PC-3 (cell line): ENCODE results near the gene ARID5B. TPM values are rescaled to one million over a fixed set of nuclear protein-coding genes. Genes with fewer than 3 reads are reported as not detected.
A peak's percentile ranks its signal among the peaks of the same experiment; 100 is the strongest.

Experiments
- ATAC-seq: fragments of 200-7000 bp; cut with Tn5 transposase; 2 replicates; pipeline ENCODE4 v1.9.1; 2020; ENCODE audit warnings: mild to moderate bottlenecking, moderate library complexity
- BruUV-seq: library from RNA; stranded (reverse); fragments of 400-500 nt; replicated peaks from 2 replicates; lab custom pipeline; 2021; lab: Mats Ljungman, UMichigan
- CTCF ChIA-PET: fragments of 300-600 bp; sonication (Branson Sonifier 250); formaldehyde crosslinking; loops from one replicate; lab custom pipeline; 2022; ENCODE audit warnings: antibody characterized with exemption; lab: Charles Lee
- POLR2A ChIA-PET: fragments of 300-600 bp; sonication (Branson Sonifier 250); formaldehyde crosslinking; loops from one replicate; lab custom pipeline; 2022; ENCODE audit warnings: antibody characterized with exemption; ENCODE audit not compliant: unreplicated experiment; lab: Charles Lee
- DNase-seq: peaks from one replicate; pipeline ENCODE4 v3.0.0-alpha.2; 2015
- H2AFZ ChIP-seq: fragments of 300-600 bp; sonication (generic); 2 replicates; pipeline ENCODE4 v1.6.0; 2016; ENCODE audit warnings: antibody characterized with exemption, low read length
- H3F3A ChIP-seq: fragments of 300-600 bp; sonication (generic); one replicate; pipeline ENCODE4 v1.6.0; 2017; ENCODE audit warnings: antibody characterized with exemption, low read length, control low read depth, mild to moderate bottlenecking; ENCODE audit not compliant: unreplicated experiment
- H3K27ac ChIP-seq: fragments of 300-600 bp; sonication (generic); 2 replicates; pipeline ENCODE4 v1.5.1; 2016; ENCODE audit warnings: mild to moderate bottlenecking, low read length
- H3K27me3 ChIP-seq: fragments of 300-600 bp; sonication (generic); 2 replicates; pipeline ENCODE4 v1.6.1; 2016; ENCODE audit warnings: low read length, mixed read lengths
- H3K36me3 ChIP-seq: fragments of 300-600 bp; sonication (generic); 2 replicates; pipeline ENCODE4 v1.6.1; 2016; ENCODE audit warnings: low read depth, mixed run types, low read length, mixed read lengths
- H3K4me1 ChIP-seq: fragments of 300-600 bp; sonication (generic); 2 replicates; pipeline ENCODE4 v1.5.1; 2016; ENCODE audit warnings: low read length; ENCODE audit not compliant: insufficient read depth
- H3K4me2 ChIP-seq: fragments of 300-600 bp; sonication (generic); 2 replicates; pipeline ENCODE4 v1.6.0; 2016; ENCODE audit warnings: low read length
- H3K4me3 ChIP-seq: fragments of 300-600 bp; sonication (generic); 2 replicates; pipeline ENCODE4 v1.5.1; 2016; ENCODE audit warnings: mild to moderate bottlenecking, low read length, mixed read lengths
- H3K79me2 ChIP-seq: fragments of 300-600 bp; sonication (generic); 2 replicates; pipeline ENCODE4 v1.6.1; 2017; ENCODE audit warnings: low read length, mixed read lengths
- H3K9ac ChIP-seq: fragments of 300-600 bp; sonication (generic); 2 replicates; pipeline ENCODE4 v1.6.0; 2016; ENCODE audit warnings: mild to moderate bottlenecking, low read length
- H3K9me2 ChIP-seq: fragments of 300-600 bp; sonication (generic); replicated peaks from 2 replicates; pipeline ENCODE4 v1.6.1; 2016; ENCODE audit warnings: mixed run types, low read length, mixed read lengths
- H3K9me3 ChIP-seq: fragments of 300-600 bp; sonication (generic); 2 replicates; pipeline ENCODE4 v1.6.1; 2016; ENCODE audit warnings: low read length, mixed read lengths
- H4K20me1 ChIP-seq: fragments of 300-600 bp; sonication (generic); 2 replicates; pipeline ENCODE4 v1.6.1; 2016; ENCODE audit warnings: low read length, mixed read lengths
- CTCF ChIP-seq: fragments of 300-600 bp; sonication (generic); conservative IDR thresholded peaks from 2 replicates; pipeline ENCODE4 v1.5.1; 2017; ENCODE audit warnings: antibody characterized with exemption, low read depth, mild to moderate bottlenecking, low read length
- EZH2 ChIP-seq: fragments of 300-600 bp; sonication (generic); IDR thresholded peaks from one replicate; pipeline ENCODE4 v1.6.1; 2017; ENCODE audit warnings: antibody characterized with exemption, mild to moderate bottlenecking, low read length; ENCODE audit not compliant: unreplicated experiment
- EZH2phosphoT487 ChIP-seq: fragments of 300-600 bp; sonication (generic); IDR thresholded peaks from 2 replicates; pipeline ENCODE4 v1.6.1; 2018; ENCODE audit warnings: mild to moderate bottlenecking, antibody characterized with exemption, low read length, borderline replicate concordance
- intact Hi-C: fragments of 100-400 bp; cut with micrococcal nuclease; formaldehyde crosslinking; loops from 2 replicates; pipeline ENCODE4 v1.9.0; 2023
- total RNA-seq: library from RNA; depleted of rRNA; stranded (reverse); fragments of >200 nt; gene quantifications from 2 replicates; pipeline ENCODE4 v1.2.3, GENCODE V29; 2014

The ARID5B gene
- total RNA-seq, 1 experiment from 2014 or later, result 26.4 TPM

DNA sequence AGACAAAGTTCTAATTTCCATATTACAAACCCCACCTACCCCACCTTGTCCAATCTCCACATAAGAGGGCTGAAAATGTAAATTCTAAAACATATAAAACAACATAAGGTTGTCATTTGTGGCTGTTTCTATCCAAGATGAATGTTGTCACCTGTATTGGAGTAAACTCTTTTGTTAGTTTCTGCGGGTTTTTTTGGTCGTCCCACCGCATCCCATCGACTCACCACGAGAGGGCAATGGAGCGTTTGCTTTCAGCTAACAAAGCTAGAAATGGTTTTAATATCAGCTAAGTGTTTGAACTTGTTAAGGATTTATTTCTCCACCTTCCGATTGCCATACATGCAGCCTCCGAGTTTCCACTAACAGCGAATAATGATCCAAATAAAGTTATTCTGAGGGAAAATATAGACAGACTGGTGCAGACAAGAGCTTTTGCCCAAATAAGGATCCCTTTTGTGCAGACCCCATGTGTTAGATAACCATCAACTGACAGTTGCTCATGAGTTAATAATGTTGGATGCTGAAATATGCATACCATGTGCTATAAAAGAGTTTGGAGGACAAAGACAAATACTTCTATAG lies 137.2 kb downstream of the ARID5B start:
- BruUV-seq, result no TSS peak
- Histone ChIP-seq H3F3A (peaks cover 11% of the 10 kb centered on the region), H3K27me3 (no peaks in the 10 kb centered on the region), H3K4me1 (peaks cover 54% of the 10 kb centered on the region), H3K4me2 (peak overlapping the region; percentile 78), H3K27ac (peak overlapping the region; percentile 85), H3K79me2 (no peaks in the 10 kb centered on the region), H3K9me3 (no peaks in the 10 kb centered on the region), H3K4me3 (peak overlapping the region; percentile 46), H3K36me3 (no peaks in the 10 kb centered on the region), H3K9me2 (no peaks in the 10 kb centered on the region), H3K9ac (peak overlapping the region; percentile 68), H4K20me1 (no peaks in the 10 kb centered on the region), H2AFZ (peak overlapping the region; percentile 12)
- intact Hi-C loops, result loop anchor here (1.0 to 5.0 kb wide), 19 partner anchors 39 to 779 kb away; partner anchors contain the start of gene EGR2
- DNase-seq (peak; percentile 100), ATAC-seq (peak; percentile 50)
- peak; percentile 100 for TF ChIP-seq CTCF
- no peak for TF ChIP-seq EZH2
- CTCF ChIA-PET, result interaction anchor here (0.5 to 3.5 kb wide), 27 partner anchors 10 to 779 kb away, joined by 3 to 68 read pairs (median 6); partner anchors contain the start of gene ARID5B
- POLR2A ChIA-PET, result interaction anchor here (0.6 to 1.0 kb wide), 5 partner anchors 10 to 205 kb away, joined by 3 to 8 read pairs (median 4); no protein-coding TSS in a partner anchor

DNA sequence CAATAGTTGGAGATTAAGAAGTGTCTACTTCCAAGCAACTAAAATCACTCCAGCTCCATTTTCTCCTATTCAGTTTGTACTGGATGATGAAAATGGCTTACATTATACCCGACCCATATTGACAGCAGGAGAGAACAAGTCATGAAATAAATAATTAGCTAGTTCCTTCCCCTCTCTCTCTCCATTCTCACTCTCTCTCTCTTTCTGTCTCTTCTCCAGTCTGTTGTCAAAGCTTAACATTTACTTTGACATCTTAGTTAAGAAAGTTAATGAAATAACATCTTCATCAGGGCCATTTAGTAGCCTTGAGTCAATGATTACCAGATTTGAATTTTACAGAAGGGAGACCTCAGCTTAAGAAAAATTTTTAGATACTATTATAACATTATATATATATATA lies 138.5 kb downstream of the ARID5B start:
- no TSS peak for BruUV-seq
- POLR2A ChIA-PET, result interaction anchor here (0.6 kb wide), 1 partner anchor 92 kb away, joined by 3 read pairs; no protein-coding TSS in a partner anchor
- H3K27ac ChIP-seq, result no peak overlapping the region

More for the DNA sequence above, 138.5 kb downstream of the ARID5B start:
- CTCF ChIA-PET, result interaction anchor here (0.5 to 3.3 kb wide), 4 partner anchors 9 to 204 kb away, joined by 4 to 68 read pairs (median 32); partner anchors contain the start of gene ARID5B
- H3K36me3 ChIP-seq, result no peaks in the 10 kb centered on the region
- peaks cover 11% of the 10 kb centered on the region for H3F3A ChIP-seq
- H3K9ac ChIP-seq, result no peak overlapping the region
- ATAC-seq, result no peak
- H2AFZ ChIP-seq, result no peak overlapping the region
- TF ChIP-seq EZH2, result no peak
- no peak for TF ChIP-seq CTCF
- TF ChIP-seq EZH2phosphoT487, result no peak
- DNase-seq, result no peak
- intact Hi-C loops, result loop anchor here (1.0 to 10.0 kb wide), 6 partner anchors 97 to 1225 kb away; partner anchors contain the start of gene EGR2
- H3K9me3 ChIP-seq, result no peaks in the 10 kb centered on the region
- no peaks in the 10 kb centered on the region for H3K9me2 ChIP-seq
- H3K79me2 ChIP-seq, result no peaks in the 10 kb centered on the region
- H3K4me3 ChIP-seq, result no peak overlapping the region
- H3K27me3 ChIP-seq, result no peaks in the 10 kb centered on the region
- H3K4me1 ChIP-seq, result peaks cover 64% of the 10 kb centered on the region
- no peak overlapping the region for H3K4me2 ChIP-seq
- H4K20me1 ChIP-seq, result no peaks in the 10 kb centered on the region
